Activated naive CD8-positive, alpha-beta T cell treated with anti-CD3 and anti-CD28 coated beads, Interleukin-2, amount 50 U/mL, for 16 hours (primary cell): Measurements from ENCODE around the gene BAIAP2L1.

Experiments used
- DNase-seq: peaks from one replicate; pipeline ENCODE4 v3.0.0-alpha.2; 2020; ENCODE audit warnings: low read depth, low spot score

BAIAP2L1 gene

DNA sequence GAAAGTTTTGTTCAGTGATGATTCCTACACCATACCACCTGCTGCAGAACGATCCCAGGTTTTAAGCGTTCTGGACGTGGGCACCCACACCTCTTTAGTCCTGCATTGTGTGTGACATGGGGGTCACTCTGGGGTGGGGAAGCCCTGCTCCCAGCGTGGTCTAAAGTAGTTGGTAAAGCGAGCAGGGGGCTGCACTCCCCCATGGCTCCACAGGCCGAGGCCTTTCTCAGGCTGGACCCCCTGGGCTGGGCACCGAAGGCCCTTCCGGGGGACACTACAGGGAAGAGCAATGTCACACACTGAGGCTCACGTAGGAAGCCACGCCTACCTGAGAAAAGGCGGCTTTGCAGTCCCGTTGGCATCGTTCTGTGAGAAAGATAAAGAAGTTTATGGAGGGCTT, 107.1 kb downstream of the BAIAP2L1 start:
- no peak for DNase-seq

DNA sequence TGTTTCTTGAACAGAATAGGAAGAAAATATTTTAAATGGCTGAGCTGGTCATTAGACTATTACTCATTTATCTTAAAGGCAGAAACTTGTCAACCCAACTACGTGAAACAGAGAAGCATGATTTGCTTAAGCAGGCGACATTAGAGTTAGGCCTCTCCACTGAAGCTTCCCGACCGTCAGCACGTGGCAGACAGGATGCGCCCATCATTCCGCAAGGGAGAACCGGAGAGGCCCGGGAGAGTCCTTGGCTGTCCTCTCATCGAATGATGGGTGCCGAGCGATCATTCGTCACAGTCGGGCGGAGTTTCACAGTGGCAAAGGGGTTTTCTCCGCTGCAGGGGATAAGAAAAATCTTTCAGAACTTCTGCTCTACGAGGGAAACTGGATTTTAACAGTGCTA, 107.6 kb downstream of the BAIAP2L1 start:
- no peak for DNase-seq

DNA sequence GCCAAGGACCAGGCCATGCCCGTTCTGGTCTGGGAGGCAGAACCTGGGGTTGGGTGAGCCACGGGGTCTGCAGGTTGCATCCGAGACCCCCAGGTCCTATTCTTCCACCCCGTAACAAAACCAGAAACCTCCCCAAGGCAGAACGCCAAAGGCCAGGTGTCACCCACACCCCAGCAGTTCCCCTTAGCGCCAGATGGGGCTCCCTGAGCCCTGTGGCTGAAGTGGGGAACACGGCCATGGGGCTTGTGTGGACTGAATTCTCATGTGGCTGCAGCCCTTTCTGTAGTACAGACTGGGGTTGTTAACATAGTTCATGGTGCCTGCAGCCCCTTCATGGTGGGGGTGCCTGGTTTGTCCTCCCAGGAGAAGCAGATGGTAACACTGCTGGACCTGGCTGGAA, 109.2 kb downstream of the BAIAP2L1 start:
- no peak for DNase-seq

DNA sequence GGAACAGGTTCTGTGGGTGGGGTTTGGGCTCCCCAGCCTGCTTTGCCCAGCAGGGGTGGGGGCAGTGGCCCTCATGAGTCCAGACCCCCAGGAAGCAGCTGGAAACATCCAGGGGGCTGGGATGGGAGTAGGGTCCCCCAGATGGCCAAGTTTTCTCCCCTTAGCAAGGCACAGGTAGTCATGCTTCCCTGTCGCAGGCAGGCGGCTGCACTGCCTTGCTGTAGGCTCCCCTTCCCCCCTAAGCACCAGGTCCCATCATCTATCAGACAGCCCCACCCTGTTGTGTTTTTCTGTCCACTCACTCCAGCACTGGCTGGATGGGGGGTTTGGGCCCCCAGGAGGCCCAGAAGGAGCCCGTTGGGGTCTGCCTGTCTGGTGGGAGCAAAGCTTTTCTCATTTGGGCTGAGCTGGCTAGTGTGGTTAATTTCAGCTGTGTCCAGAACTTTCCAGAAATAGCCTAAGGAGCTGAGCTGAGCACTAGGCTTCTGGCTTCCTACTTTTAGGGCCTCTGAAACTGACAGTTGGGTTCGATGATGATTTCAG, 111.5 kb downstream of the BAIAP2L1 start:
- DNase-seq, result no peak

DNA sequence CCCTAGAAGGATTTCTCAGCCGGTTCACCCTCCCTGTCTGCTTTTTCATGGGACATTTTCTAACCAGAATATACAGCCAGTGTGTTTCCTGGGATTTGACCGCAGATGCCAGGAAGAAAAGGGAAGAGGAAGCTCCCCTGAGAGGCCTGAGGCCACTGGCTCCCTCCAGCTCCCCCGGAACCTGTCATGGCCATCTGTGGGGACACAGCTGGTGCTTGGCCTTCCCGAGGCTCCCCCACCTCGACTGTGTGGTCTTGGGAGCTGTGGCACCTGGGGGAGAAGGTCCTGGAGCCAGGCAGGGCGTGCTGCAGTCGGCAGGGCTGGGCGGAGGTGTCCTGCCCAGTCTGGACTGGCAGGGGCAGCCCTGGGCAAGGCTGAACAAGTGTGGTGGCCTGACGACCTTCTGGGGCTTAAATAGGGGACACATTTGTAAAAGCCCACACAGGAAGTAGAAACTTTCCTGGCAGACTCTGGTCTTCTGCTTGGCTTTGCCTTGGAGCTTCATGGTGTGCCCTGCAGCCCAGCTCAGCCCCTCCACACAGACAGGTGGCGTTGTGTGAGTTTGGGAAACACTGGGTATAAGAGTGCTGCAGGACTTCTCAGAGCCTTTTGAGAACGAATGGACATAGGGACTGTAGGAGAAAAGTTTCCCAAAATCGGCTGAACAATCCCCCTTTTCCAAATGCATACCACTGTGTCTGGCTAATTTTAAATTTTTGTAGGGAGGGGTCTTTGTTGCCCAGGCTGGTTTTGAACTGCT, 112.6 kb downstream of the BAIAP2L1 start:
- DNase-seq, result no peak

DNA sequence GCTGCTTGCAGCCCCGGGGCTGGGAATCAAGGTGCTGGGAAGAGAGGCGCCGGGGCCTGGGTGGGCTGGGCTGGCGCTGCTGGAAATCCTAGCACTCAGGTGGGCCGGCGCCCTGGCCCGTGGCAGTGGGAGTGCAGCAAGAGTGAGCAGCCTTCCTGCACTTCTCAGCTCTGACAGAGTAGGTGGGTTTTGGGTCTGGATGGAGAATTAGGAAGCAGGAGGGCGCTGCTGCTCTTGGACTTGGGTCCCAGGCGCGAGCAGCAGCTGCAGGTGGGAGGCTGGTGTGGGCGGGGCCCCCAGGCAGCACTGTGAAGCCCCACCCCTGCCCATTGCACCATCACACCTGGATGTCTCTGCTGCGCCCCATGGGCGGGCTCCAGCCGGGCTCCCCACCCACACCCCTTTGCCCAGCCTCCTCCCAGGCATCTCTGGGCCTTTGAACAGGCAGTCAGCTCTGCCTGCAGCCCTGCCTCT, 113.4 kb downstream of the BAIAP2L1 start:
- DNase-seq, result no peak

DNA sequence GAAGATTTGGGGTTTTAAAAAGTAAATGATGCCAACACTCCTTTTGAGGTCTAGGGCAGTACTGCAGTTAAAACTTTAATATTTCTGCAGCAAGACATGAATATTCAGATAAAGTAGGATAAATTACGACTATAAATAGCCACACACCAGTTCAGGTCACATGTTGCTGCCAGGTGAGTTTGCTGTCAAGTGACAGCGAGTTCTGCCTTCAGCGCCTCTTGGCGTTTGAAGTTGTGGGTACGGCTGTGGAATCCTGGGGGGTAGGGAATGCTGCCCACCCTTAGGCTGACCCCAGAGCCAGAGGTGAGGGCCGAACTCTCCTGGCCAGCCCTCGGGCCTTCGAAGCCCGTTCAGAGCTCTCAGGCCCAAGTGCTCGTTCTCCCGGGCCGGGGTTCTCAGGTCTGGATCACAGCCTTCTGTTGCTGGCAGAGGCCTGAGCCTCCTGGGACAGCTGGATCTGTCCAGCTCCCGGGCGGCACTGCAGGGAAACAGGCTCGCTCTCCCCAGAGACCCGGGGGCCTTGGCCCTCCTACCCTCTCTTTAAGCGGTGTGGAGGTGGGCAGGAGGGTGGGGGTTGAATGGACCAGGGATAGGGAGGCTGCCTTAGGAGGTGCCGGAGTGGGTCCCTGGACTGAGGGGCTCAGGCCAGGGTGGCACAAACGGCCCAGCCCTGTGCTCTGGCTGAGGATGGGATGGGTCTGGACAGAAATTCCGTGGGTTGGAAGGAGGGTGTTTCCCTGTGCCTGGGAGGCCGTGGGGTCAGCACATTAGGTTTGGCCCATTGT, 114.0 kb downstream of the BAIAP2L1 start:
- no peak for DNase-seq

DNA sequence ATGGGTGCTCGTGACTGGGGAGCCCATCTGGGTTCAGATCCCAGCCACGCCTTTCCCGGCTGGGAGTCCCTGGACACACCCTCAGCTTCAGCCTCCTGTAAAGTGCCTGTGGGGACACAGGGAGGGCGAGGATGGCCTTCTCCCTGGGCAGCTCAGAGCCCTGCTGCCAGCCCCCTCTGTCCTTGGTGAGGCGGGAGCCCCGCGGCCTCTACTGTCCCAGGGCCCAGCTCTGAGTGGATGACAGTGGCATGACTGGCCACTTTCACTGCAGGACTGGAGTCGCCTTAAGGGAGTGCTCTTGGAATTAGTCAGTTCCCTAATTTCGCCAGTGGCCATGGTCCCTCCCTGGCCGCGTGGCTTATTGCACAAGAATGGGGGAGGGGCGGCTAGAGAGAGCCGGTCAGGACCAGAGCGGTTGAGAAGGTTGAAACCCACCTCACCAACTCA, 114.8 kb downstream of the BAIAP2L1 start:
- no peak for DNase-seq

DNA sequence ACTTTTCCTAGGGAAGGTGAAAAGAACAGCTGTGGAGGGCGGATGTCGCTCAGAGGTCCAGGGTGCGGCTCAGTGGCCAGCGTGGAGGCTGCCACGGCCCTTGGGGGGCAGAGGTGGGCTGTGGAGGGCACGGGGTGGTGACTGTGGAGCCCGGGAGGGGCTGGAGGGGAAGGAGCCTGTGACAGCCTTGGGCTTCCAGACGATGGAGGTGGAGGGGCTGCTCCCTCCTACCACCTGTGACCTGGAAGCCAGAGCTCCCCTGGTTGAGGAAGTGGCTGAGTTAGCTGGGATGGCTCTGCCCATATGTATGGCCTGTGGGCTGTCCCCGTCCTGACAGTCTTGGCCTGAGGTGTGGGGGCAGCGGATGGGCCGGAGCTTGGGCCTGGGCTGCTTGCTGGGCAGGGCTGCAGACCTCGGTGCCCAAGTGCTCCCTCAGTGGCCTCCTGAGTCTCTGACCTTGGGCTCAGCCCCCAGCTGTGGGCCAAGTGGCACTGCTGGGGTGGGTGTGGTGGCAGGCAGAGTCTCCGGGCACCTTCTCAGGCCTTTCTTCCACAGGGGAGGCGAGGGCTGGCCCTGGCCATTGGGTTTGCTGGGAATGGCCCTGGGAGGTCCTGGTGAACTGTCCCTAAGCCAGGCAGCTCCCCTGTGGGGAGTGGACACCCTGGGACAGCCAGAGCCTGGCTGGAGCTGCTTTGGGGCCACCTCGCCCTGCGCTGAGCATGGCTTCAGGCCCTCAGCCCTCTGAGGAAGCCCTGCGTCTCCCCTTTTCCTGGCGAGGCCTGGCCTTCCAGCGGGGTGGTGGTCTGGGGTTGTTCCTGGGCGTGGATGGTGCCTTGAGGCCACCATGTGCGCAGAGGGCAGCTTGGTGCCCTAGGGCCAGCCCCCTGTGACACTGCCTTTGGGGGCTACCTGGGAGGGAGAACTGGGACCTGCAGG, 115.5 kb downstream of the BAIAP2L1 start:
- DNase-seq, result no peak

DNA sequence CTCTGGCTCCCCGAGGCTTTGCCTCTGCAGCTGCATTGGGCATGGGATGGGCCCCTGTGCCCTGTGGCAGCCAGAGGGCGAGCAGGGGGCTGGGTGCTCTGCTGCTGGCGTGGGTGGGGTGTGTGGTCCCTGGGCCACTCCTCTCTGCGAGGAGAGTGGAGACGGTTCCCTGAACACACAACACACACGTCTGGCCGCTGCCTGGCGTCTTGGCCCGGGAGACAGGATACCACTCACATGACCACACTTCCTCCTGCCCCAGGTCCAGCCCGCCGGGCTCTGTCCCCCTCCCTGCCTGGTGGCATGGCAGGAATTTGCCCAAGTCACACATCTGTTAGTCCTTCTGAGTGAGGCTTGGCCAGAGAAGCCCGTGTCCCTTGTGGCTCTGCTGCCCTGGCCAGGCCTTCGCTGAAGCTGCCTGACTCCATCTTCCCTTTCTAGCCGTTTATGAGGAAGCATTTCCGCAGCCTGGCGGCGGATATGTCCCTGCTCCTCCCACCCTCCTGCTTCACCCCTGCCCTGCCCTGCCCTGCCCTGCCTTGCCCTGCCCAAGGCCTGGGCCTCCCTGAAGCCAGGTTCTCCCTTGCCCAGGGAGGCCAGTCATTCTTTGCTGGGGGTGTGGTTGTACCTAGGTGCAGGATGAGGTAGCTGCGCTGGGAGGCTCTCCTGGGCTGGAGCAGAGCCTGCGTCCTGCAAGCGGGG, 116.4 kb downstream of the BAIAP2L1 start:
- DNase-seq, result no peak

DNA sequence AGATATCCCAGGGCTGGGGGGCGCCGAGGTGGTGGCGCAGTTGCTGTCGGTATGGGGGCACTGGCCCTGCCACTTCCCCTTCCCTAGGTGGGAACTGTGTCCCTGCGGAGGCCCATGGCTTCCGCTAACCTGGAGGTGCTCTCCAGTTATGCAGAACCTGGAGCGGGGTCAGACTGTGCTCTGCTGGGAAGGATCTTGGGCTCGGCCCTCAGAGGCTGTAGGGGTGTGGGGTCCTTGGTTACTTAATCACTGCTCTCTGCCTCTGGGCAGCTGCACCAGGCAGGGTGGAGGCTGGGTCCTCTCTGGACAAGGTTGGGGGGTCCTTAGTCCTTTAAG, 117.0 kb downstream of the BAIAP2L1 start:
- no peak for DNase-seq

DNA sequence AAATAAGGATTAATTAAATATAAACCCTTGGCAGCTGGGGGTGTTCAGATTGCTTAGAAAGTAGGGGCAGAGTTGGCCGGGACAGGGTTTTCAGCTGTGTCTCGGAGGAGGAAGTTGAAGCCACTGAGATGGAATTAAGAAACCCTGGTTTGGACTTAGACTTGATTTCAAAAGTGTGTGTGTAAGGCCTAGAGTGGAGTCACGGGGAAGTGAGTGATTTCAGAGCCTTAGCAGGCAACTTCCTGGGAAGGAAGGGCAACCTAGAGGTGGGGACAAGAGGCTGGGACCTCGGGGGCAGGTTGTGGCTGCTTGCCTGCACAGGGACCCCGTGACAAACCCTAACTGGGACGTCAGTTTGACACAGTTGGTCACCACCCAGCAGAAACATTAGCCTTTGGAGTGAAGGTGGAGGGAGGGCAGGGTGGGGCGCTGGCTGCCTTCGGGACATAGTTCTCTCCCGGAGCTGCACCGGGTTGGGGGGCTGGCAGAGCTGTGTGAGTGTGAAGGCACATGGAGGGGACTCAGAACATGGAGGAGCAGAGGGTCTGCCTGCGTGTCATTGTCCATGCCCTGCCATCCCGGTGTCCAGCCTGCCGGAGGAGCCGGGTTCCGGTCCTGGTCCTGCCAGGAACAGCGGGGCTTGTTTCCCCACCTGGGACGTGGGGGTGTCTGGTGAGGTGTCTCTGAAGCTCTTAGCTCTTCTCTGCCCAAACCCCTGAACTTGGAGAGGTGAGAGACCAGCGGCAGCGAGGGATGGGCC, 117.6 kb downstream of the BAIAP2L1 start:
- DNase-seq, result no peak

DNA sequence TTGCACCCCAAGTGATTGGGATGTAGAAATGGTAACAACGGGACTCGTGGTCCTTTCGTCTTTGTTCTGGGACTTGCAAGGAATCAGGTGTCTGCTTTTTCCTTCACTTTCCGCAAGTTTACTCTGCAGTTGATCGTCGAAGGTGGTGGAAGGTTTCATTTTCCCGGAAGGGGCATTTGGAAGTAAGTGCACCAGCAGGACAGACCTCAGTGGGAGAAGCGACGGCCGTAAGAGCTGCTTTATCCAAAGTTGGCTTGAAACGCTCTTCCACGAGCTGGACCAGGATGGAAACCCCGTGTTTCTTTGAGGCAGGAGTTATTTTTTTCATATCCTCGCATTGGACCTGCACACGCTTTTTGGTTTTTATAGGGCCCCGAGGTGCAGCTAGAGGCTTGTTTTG, 118.2 kb downstream of the BAIAP2L1 start:
- no peak for DNase-seq

DNA sequence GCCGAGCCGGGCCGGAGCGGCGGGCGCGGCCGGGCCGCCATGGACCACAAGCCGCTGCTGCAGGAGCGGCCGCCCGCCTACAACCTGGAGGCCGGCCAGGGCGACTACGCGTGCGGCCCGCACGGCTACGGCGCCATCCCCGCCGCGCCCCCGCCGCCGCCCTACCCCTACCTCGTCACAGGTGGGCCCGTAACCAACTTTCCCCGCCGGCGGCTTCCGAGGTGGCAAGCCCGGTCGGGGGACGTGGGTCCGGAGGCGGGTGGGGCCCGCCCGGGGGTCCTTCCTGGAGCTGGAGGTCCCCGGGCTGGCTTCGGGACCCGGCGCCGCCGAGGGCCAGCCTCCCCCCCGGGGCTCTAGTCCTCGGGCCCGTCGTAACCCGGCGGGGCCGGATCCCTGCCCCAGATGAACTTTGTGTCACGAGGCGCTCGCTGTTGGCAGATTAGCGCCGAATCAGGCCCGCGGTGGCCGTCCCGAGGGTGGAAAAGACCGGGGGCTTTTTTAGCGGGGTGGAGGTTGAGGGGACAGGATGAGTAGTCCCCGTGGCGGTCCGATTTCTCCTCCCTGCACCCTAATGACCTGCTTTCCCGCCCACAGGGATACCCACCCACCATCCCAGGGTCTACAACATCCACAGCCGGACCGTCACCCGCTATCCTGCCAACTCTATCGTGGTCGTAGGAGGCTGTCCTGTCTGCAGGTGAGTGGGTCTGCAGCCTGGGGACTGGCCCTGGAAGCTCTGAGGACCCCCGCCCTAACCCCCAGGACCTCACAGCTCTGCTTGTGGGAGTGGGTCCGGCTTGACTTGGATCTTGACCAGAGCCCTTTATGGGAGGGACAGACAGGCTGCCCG, 118.9 kb downstream of the BAIAP2L1 start:
- DNase-seq, result peak; percentile 4

DNA sequence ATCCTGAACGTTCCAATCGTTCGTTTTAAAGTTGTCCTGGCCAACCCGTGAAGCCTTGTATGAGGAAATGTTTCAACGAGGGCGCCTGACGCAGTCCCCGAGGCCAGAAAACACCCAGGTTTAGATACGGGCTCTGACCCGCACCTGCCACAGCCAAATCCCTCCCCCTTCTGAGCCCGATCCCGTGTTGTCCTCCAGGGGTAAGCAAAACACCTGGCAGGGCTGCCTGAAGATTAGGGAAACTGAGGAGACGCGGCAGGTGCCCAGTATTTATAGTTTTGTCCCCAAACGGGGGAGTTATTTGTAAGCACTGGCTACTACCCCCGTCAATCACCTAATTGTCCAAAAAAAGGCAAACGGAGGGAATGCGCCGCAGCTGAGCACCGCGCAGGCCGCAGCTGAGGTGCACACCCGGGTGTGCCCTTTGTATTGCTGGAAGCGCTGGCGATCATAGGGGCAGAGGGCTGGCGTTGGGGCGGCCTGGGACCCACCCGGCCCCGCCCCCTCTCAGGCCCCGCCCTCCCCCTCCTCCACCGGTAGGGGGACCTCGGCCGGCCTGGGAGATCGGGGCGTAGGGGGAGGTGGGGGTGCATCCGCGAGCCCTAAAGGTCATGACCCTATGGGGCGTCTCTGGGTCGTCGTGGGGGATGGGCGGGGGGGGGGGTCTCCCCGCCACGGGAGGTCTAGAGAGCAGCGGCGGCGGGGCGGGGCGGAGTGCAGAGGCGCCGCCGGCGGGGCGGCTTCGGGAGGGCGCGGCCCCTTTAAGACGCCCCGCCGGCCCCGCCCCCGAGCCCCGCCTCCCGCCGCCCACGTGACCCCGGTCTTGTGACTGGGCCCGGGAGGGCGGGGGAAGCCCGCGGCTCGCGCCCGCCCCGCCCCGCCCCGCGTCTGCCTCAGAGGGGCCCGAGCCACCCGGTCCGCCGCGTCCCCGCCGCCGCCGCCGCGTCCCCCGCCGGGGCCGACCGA, 119.8 kb downstream of the BAIAP2L1 start, which contains the start of gene BRI3:
Gene BRI3 (plus strand): TSS at position 896 of the 966 bp plus-strand sequence. CDS start 110 bp downstream, outside the sequence.
- DNase-seq, result peak; percentile 85

DNA sequence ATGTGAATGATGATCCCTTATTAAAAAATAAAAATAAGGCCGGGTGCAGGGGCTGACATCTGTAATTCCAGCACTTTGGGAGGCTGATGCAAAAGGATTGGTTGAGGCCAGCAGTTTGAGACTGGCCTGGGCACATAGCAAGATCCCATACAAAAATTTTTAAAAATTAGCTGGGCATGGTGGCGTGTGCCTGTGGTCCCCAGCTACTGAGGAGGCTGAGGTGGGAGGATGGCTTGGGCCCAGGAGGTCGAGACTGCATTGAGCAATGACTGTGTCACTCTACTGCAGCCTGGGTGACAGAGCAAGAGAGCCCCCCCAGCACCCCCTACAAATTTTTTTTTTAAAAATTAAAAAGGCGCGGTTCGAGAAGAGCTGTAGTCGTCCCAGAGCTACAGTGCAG, 120.6 kb downstream of the BAIAP2L1 start:
- DNase-seq, result no peak

DNA sequence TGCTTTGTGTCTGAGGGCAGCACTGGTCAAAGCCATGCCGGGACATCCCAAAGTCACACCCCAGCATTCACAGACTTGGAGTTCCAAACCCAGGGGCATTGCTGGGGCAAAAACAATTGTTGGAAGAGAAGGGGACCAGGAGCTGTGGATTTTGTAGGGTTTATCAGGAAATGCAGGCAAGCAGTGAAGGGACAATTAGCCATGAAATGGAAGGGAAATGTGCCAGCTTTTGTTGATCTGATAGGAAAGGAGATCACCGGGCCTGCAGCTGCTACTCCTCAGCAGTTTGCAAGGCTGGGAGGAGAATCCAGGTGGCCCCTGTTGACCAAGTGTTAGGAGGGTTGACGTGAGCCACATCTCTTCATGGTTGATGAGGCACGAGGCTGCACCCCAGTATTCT, 122.0 kb downstream of the BAIAP2L1 start:
- no peak for DNase-seq

DNA sequence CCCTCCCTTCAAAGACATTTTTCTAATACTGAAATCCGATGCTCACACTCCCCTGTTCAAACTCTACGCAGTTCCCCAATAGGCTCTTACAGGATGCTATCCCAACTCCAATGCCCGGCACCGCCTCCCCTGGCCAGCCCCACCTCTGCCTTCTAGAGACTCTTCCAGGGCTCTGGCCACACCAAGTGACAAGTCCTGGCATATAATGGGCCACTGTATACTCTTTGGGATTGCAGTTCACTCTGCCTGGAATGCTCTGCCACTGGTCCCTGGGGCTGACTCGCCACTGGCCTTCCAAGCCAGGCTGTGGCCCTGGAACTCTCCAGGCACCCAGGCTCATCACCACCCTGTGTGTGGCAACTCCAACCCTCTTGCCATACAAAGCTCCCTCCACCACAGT, 122.5 kb downstream of the BAIAP2L1 start:
- no peak for DNase-seq
